Endodermal cell (in vitro differentiated cells): ENCODE measurements around the gene VSTM2A. TPM values are rescaled to one million over a fixed set of nuclear protein-coding genes. Genes with fewer than 3 reads are reported as not detected.

Source experiments
- DNase-seq: peaks from one replicate; pipeline ENCODE4 v3.0.0-alpha.2; 2017
- H3K27ac ChIP-seq: 2 replicates; pipeline ENCODE4 v1.5.1; 2013; ENCODE audit warnings: mild to moderate bottlenecking, low read depth, low read length, moderate library complexity
- H3K27me3 ChIP-seq: 2 replicates; pipeline ENCODE4 v1.6.1; 2013; ENCODE audit warnings: mild to moderate bottlenecking, low read length, moderate library complexity; ENCODE audit not compliant: insufficient read depth, control insufficient read depth, poor library complexity, severe bottlenecking
- H3K36me3 ChIP-seq: 2 replicates; pipeline ENCODE4 v1.7.0; 2013; ENCODE audit warnings: mild to moderate bottlenecking, low read length, moderate library complexity; ENCODE audit not compliant: control insufficient read depth, insufficient read depth
- H3K4me1 ChIP-seq: one replicate; pipeline ENCODE4 v1.7.0; 2013; ENCODE audit warnings: low read length; ENCODE audit not compliant: control insufficient read depth, insufficient read depth
- H3K4me3 ChIP-seq: 2 replicates; pipeline ENCODE4 v1.5.1; 2013; ENCODE audit warnings: mild to moderate bottlenecking, low read length, moderate library complexity
- H3K9ac ChIP-seq: 2 replicates; pipeline ENCODE4 v1.6.1; 2013; ENCODE audit warnings: mild to moderate bottlenecking, low read length, moderate library complexity; ENCODE audit not compliant: poor library complexity, severe bottlenecking; ENCODE audit errors: extremely low read depth
- H3K9me3 ChIP-seq: 2 replicates; pipeline ENCODE4 v1.6.1; 2013; ENCODE audit warnings: mild to moderate bottlenecking, low read length, moderate library complexity; ENCODE audit not compliant: control insufficient read depth
- H3K27ac Mint-ChIP-seq: 2 replicates; pipeline ENCODE4 v1.8.0; 2020; ENCODE audit warnings: mixed read lengths
- H3K27me3 Mint-ChIP-seq: 2 replicates; pipeline ENCODE4 v1.8.0; 2021; ENCODE audit warnings: mild to moderate bottlenecking, mixed read lengths; ENCODE audit not compliant: insufficient read depth
- H3K36me3 Mint-ChIP-seq: 2 replicates; pipeline ENCODE4 v1.8.0; 2020; ENCODE audit warnings: low read depth, mixed read lengths
- H3K4me1 Mint-ChIP-seq: 2 replicates; pipeline ENCODE4 v1.8.0; 2020; ENCODE audit warnings: mixed read lengths
- H3K4me3 Mint-ChIP-seq: 2 replicates; pipeline ENCODE4 v1.8.0; 2020; ENCODE audit warnings: mild to moderate bottlenecking, moderate library complexity, mixed read lengths
- H3K9me3 Mint-ChIP-seq: 2 replicates; pipeline ENCODE4 v1.8.0; 2020; ENCODE audit warnings: mild to moderate bottlenecking, mixed read lengths
- WGBS, 2 experiments: methylation state at CpG; one replicate each; pipeline versions ENCODE4 v1.1.5 to v1.1.7; 2013; ENCODE audit warnings: missing lambda C conversion rate in 2 of 2, mixed read lengths in 1 of 2; ENCODE audit not compliant: insufficient coverage in 1 of 2, insufficient read length in 1 of 2; 5-methylcytosine and 5-hydroxymethylcytosine counted together
- total RNA-seq, 2 donors: library from RNA; stranded (reverse); fragmentation: NEBNext Ultra II Directional in 1 of 2; extraction: Animal tissue kit (Norgen Biotek cat#: 25700) in 1 of 2; gene quantifications; 2 replicates in 1 of 2; 3 replicates in 1 of 2; pipeline ENCODE4 v1.2.1, GENCODE V29; 2021
- TF ChIP-seq, protein P1 (sequence below): fragments of 200-600 bp; sonication (generic); conservative IDR thresholded peaks from 2 replicates; pipeline ENCODE4 v1.5.0; 2021; ENCODE audit warnings: antibody characterized with exemption, mild to moderate bottlenecking

Gene VSTM2A
- total RNA-seq, 2 donors from 2014 or later: 0.24 TPM; not detected in 1

DNA sequence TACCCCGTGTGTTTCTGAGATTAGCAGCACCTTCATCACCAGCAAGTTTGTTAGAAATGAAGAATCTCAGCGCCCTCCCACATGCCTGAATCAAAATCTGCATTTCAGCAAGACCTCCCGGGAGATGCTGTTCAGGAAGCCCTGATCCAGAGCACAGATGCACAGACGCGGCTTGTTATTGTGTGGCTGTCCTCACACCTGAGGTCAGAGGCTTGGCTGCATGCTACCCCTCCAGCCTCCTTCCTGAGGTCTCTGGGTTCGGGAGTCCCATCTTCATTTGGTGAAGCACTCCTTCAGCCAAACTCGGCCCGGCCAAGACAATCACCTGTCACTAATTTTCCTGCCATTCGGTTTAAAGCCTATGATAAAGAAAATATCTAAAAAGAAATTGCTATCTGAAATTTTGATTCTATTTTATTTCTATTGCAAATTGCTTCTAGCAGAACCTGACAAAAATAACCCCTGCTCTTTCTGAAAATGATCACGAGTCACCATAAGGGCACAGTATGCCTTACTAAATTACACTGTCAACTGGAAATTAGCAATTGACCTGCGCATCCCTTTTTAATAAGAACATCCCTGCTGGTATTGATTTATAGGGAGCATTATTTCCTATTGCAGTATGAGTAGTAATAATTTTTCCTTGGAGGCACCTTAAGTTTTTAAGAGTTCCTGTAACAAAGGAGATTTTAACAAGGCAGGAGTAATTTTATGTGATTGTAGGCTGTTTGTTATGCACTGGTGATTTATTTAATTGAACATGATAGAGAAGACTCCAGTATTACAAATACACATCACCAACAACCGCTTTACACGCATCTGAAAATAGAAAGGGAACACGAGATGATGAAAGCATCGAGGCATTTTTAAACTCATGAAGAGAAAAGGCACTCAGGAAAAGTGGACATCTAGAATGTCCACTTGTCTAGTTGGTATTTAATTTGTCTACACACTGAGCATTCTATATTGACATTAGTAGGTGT, 49.5 kb downstream of the VSTM2A start:
- Mint-ChIP-seq H3K9me3 (no peaks in the 10 kb centered on the region), H3K36me3 (no peaks in the 10 kb centered on the region), H3K4me1 (no peaks in the 10 kb centered on the region), H3K4me3 (no peak overlapping the region), H3K27ac (no peak overlapping the region), H3K27me3 (no peaks in the 10 kb centered on the region)
- no peaks in the 10 kb centered on the region for H3K4me1 ChIP-seq
- no peaks in the 10 kb centered on the region for H3K36me3 ChIP-seq
- DNase-seq: no peak
- WGBS, 2 experiments: 89% methylated on average over 6 to 15 of the region's 15 CpGs
- no peak overlapping the region for H3K9ac ChIP-seq
- no peaks in the 10 kb centered on the region for H3K9me3 ChIP-seq
- no peaks in the 10 kb centered on the region for H3K27me3 ChIP-seq
- no peak overlapping the region for H3K27ac ChIP-seq
- no peak overlapping the region for H3K4me3 ChIP-seq
- TF ChIP-seq, protein P1, sequence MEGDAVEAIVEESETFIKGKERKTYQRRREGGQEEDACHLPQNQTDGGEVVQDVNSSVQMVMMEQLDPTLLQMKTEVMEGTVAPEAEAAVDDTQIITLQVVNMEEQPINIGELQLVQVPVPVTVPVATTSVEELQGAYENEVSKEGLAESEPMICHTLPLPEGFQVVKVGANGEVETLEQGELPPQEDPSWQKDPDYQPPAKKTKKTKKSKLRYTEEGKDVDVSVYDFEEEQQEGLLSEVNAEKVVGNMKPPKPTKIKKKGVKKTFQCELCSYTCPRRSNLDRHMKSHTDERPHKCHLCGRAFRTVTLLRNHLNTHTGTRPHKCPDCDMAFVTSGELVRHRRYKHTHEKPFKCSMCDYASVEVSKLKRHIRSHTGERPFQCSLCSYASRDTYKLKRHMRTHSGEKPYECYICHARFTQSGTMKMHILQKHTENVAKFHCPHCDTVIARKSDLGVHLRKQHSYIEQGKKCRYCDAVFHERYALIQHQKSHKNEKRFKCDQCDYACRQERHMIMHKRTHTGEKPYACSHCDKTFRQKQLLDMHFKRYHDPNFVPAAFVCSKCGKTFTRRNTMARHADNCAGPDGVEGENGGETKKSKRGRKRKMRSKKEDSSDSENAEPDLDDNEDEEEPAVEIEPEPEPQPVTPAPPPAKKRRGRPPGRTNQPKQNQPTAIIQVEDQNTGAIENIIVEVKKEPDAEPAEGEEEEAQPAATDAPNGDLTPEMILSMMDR: no peak

DNA sequence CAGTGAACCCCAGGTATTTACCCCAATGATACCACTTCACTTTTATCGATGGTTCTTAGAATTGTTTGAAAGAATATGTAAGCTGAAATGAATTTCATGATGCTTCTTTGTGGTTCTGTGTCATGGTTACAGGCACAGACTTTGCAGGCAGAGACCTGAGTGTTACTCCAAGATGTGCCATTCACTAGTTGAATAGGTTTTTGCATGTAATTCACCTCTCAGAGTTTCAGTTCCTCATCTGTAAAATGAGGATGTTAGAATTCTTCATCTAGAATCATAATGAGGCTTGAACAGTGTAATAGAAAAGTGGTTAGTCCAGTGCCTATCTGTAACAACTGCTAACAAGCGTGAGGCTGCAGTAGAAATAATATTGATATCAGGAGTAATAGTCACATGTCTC, 54.6 kb downstream of the VSTM2A start:
- 92% methylated on average over 2 of the region's 2 CpGs for WGBS, 2 experiments
- Histone ChIP-seq H3K4me3 (no peak overlapping the region), H3K27me3 (no peaks in the 10 kb centered on the region), H3K27ac (no peak overlapping the region), H3K36me3 (no peaks in the 10 kb centered on the region), H3K9ac (no peak overlapping the region), H3K9me3 (no peaks in the 10 kb centered on the region), H3K4me1 (no peaks in the 10 kb centered on the region)
- no peak overlapping the region for H3K4me3 Mint-ChIP-seq
- no peaks in the 10 kb centered on the region for H3K27me3 Mint-ChIP-seq
- DNase-seq: no peak
- no peaks in the 10 kb centered on the region for H3K36me3 Mint-ChIP-seq
- no peaks in the 10 kb centered on the region for H3K9me3 Mint-ChIP-seq
- no peak overlapping the region for H3K27ac Mint-ChIP-seq
- TF ChIP-seq, protein P1: no peak
- no peaks in the 10 kb centered on the region for H3K4me1 Mint-ChIP-seq

DNA sequence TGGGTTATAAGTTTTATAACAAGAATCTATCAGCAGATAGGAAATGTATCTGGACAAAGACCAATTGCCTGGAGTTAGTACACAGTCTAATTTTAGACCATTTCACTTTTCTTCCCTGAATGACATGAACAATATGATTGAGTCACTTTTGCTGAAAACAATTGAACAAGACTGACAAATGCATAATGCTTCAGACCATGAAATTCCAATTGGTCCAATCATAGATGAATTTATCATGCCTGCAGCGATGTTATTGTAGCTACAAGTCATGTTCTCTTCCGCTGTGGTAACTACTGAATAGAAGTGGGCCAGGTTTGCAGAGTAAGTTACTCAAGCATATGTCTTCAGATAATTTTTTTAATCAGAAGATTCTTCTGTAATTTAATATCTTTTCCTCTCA, 73.4 kb downstream of the VSTM2A start:
- Histone ChIP-seq H3K9me3 (no peaks in the 10 kb centered on the region), H3K27me3 (no peaks in the 10 kb centered on the region), H3K27ac (no peak overlapping the region), H3K4me1 (no peaks in the 10 kb centered on the region), H3K36me3 (no peaks in the 10 kb centered on the region), H3K9ac (no peak overlapping the region), H3K4me3 (no peak overlapping the region)
- no peak overlapping the region for H3K27ac Mint-ChIP-seq
- H3K4me3 Mint-ChIP-seq: no peak overlapping the region
- peaks cover 4% of the 10 kb centered on the region for H3K9me3 Mint-ChIP-seq
- TF ChIP-seq, protein P1: no peak
- DNase-seq: no peak
- H3K36me3 Mint-ChIP-seq: no peaks in the 10 kb centered on the region
- no peaks in the 10 kb centered on the region for H3K4me1 Mint-ChIP-seq
- H3K27me3 Mint-ChIP-seq: no peaks in the 10 kb centered on the region
- 97 to 100% methylated on average over 1 to 2 of the region's 2 CpGs for WGBS, 2 experiments

Other genes starting within 250 kb of the VSTM2A start
- 100 to 1,000 TPM; 149 to 166 TPM for gene SEC61G, start 216.8 kb downstream of the VSTM2A start, total RNA-seq